Left colon (tissue), 2 donors: Measurements from ENCODE around the gene TRIM14. TPM values are rescaled to one million over a fixed set of nuclear protein-coding genes. Genes with fewer than 3 reads are reported as not detected.
"Not testable (repeated sequence)": the region's sequence is repeated elsewhere in the genome, so short reads cannot be mapped to it uniquely, and the experiment has no call there.

ENCODE experiments used
- ATAC-seq: fragments of 200-7000 bp; cut with Tn5 transposase; one replicate; pipeline ENCODE4 v1.9.1; 2020; ENCODE audit warnings: mild to moderate bottlenecking, moderate library complexity
- DNase-seq, 2 donors: peaks; one replicate each; pipeline ENCODE4 v3.0.0-alpha.2; 2020
- intact Hi-C, 2 donors: fragments of 100-400 bp; cut with DNase I in 1 of 2; cut with micrococcal nuclease in 1 of 2; formaldehyde crosslinking; loops; one replicate each; pipeline versions ENCODE4 v1.11.2 to v1.14.0; 2022; cut with DNase I, micrococcal nuclease
- total RNA-seq, 2 donors: library from RNA; stranded (reverse); fragmentation: NEBNext Ultra II Directional; extraction: Animal tissue kit (Norgen Biotek cat#: 25700); gene quantifications; one replicate each; pipeline ENCODE4 v1.2.1, GENCODE V29; 2021
- donor health status: DM: no; HTN: no; CAD: no.
- donor health status: DM: yes; HTN: yes; CAD: no.

The TRIM14 gene
- total RNA-seq, 2 donors from 2014 or later = 46.3 to 55.6 TPM

DNA sequence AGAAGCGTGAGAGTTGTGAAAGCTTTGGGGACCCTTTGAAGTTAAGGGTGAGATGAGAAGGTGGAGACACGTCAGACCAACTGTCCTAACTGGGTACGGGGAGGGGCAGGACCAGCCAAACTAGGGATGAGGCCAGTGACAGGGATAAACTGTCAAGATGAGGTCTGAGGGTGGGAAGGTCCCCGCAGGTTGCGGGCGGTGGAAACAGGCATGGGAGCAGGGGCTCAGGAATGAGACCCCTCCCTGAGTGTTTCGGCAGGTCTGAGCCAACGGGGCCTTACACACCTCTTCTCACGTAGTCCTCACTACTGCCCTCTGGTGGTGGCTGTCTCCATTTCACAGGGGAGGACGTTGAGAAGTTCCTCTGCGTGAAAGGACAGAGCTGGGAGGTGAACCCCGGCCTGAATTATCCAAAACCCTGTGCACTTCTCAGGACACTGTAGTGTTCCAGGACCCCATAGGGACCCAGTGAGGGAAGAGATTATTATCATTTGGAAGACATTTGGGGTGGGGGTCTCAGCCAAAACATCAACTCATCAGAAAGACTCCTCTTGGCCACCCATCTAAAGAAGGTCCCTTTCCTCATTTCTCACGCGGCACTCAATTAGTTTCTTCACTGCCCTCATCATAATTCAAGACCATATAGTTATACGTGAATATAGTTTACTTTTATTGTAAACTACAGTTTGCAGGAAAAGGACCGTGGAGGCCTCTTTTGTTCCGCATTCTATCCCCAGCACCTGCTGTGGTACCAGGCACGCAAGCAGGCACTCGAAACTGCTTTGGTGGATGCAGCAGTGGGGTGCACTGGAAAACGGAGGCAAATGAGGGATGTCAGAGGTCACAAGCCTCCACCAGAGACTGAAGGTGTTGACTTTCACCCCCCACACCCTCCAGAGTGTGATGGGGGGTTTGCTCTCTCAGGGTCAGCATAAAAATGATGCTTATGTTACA, 84.2 kb downstream of the TRIM14 start:
- peak; percentile 78 for ATAC-seq
- intact Hi-C loops = loop anchor here in 1 of 2 donors (10.0 kb wide), 1 partner anchor 110 kb away; the partner anchor contains the start of gene TRMO
- DNase-seq = peak; percentile 77 to 94

DNA sequence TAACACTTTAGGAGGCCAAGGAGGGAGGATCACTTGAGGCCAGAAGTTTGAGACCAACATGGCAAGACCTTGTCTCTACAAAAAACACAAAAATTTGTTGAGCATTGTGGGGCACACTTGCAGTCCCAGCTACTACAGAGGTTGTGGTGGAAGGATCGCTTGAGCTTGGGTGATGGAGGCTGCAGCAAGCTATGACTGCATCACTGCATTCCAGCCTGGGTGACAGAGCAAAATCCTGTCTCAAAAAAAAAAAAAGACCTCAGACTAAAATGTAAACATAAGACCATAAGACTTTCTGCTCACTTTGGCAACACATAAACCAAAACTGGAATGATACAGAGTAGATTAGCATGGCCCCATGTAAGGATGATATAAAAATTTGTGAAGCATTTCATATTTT, 87.1 kb downstream of the TRIM14 start:
- DNase-seq = no peak
- intact Hi-C loops = loop anchor here in 1 of 2 donors (10.0 kb wide), 1 partner anchor 107 kb away; the partner anchor contains the start of gene TRMO
- no peak for ATAC-seq

DNA sequence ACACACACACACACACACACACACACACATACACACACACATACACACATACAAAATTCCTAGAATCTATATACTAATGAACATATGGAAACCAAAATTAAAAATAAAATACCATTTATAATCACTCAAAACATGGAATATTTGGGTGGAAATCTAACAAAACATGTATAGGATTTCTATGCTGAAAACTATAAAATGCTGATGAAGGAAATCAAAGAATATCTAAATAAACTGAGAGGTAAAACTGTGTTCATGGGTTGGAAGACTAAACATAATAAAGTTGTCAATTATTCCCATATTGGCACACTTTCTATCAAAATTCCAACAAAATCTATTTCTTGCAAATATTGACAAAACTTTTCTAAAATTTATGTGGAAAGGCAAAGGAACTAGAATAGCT, 87.9 kb downstream of the TRIM14 start:
- intact Hi-C loops = loop anchor here in 1 of 2 donors (10.0 kb wide), 1 partner anchor 106 kb away; the partner anchor contains the start of gene TRMO
- no peak for DNase-seq
- no peak for ATAC-seq

DNA sequence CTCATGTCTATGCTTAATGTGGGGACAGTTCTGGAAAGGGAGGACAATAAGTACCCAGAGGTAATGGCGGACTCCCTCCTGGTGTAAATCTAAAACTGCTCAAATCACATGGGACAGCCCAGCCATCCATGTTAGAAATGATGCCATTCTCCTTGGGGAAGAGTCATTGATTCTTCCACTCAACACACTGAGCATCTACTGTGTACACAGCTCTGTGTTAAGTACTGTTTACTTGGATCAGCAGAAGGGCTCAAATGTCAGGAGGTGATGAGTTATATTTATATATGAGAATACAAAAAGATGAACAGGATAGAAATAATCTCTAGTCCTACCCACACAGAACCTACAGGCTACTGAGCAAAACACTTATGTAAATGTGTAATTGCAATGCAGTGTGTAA, 94.3 kb downstream of the TRIM14 start:
- intact Hi-C loops = no loop called here
- ATAC-seq = no peak
- DNase-seq = no peak

DNA sequence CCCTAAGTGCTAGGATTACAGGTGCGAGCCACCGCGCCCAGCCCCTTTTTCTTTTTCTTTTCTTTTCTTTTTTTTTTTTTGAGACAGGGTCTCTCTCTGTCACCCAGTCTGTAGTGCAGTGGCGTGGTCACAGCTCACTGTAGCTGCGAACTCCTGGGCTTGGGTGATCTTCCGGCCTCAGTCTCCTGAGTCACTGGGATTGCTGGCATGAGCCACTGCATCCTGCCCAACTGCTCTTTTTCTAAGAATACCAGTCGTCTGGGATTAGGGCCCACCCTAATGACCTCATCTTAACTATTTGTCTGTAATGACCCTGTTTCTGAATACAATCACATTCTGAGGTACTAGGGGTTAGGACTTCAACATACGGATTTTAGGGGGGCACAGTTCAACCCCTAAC, 96.6 kb downstream of the TRIM14 start:
- no peak for ATAC-seq
- intact Hi-C loops = no loop called here
- DNase-seq = no peak

DNA sequence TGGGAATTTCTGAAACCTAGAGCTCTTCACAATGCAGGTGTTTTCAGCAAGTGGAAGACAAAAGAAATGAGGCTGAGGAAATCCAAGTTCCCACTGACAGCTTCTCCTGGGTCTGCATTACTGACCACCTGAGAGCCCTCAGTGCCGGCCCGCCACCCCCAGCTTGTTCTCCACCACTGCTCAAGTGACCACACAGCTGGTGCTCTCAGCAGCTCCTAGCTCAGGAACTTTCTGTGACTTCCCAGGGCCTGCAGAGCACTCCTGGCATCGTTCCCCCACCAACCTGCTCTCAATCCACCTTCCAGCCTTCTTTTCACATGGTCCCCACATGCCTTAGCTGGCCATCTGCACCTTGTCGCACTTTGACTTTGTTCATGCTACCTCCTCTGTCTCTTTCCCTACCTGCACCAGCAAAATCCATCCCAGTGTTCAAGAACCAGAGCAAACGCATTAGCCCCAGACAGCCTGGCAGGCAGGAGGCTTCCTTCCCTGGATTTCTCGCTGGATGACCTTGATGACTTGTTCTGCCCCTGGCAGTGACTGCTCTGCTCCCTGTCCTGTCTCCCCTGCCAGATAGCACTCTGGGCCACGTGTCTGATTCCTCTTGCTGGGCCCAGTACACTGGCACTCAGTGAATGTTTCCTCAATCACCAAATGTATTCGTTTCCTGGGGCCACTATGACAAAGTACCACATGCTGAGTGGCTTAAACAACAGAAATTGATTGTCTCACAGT, 97.5 kb downstream of the TRIM14 start:
- DNase-seq (no peak), ATAC-seq (no peak)
- intact Hi-C loops = no loop called here

DNA sequence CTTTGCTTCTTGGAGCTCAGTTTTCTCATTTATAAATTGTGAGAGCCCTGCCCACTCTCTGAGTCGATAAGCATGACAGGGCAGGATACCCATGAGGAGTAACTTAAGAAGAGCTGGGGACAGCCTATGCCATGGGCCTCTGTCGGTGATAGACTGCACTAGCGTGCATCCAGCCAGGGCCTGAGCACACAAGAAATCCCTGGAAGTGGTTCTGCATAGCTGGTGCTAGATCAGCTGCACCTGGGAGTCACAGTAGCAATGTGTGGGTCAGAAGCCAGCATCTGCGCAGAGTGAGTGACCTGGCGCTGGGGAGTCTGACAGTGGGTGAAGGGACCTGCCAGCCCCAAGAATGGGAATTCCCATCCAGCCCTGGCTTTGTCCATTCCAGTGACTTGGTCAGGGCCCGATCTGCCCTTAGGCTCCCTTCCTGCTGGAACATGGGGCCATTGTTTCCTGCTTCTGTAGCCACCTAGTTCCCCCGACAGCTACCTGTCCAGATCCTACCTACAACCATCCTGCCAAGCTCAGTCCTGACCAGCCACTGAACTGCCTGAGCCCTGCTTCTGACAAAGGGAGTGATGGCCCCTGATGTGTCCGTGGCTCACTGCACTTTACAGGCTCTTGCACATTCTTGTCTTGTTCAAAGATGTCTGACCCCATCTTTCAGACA, 98.4 kb downstream of the TRIM14 start:
- intact Hi-C loops = no loop called here
- no peak for DNase-seq
- no peak for ATAC-seq

DNA sequence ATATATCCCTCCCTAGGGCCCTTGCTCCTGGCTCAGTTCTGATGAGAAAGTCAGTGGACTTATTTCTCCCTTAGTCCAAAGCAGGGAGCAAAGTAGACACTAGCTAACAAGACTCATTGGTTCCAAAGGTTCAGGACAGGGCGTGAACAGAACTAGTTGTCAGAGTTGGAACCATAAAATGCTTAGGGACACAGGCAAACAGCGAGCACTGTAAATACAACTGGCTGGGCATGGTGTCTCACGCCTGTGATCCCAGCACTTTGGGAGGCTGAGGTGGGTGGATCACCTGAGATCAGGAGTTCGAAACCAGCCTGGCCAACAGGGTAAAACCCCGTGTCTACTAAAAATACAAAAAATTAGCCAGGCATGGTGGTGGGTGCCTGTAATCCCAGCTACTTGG, 99.2 kb downstream of the TRIM14 start:
- peak; percentile 94 for ATAC-seq
- peak; percentile 43 to 65 for DNase-seq

More for the DNA sequence above, 99.2 kb downstream of the TRIM14 start:
- intact Hi-C loops = not testable (repeated sequence)

Other genes starting within 250 kb of the TRIM14 start
- gene TRMO, start 196.7 kb downstream of the TRIM14 start, total RNA-seq = 10 to 100 TPM; 14.0 to 15.0 TPM
- gene HEMGN, start 181.1 kb downstream of the TRIM14 start, total RNA-seq = not detected
- gene ANP32B, start 135.9 kb downstream of the TRIM14 start, total RNA-seq = 100 to 1,000 TPM in 1 of 2 donors, 10 to 100 TPM in 1; 98.2 to 137 TPM
- 100 to 1,000 TPM; 231 to 527 TPM for gene NANS, start 62.5 kb downstream of the TRIM14 start, total RNA-seq
- gene CORO2A, start 73.4 kb upstream of the TRIM14 start, total RNA-seq = 10 to 100 TPM; 56.5 to 70.4 TPM
- gene TBC1D2, start 136.4 kb upstream of the TRIM14 start, total RNA-seq = 10 to 100 TPM; 26.0 to 28.3 TPM